Measurements from ENCODE around the gene ANGPTL2. TPM values are rescaled to one million over a fixed set of nuclear protein-coding genes. Genes with fewer than 3 reads are reported as not detected.
A peak's percentile ranks its signal among the peaks of the same experiment; 100 is the strongest.

The ANGPTL2 gene
- total and polyA plus RNA-seq, 12 donors: 16.2 to 73.5 (median 42.9) TPM

- H3K36me3 ChIP-seq: peaks cover 0 to 79% (median 21%) of the 10 kb centered on the region in 9 donors
- H3K27ac ChIP-seq: peak overlapping the region in 5 of 10 donors; percentile 10 to 57 (median 36)
- ATAC-seq: peak in 2 of 8 donors; percentile 9 to 70
These were observed 32.8 kb downstream of the ANGPTL2 start for GRCh38 chr9:127089631-127090081.

GRCh38 chr9:127088724-127089615 lies 33.5 kb downstream of the ANGPTL2 start:
- peaks cover 0 to 72% (median 21%) of the 10 kb centered on the region in 9 donors for H3K36me3 ChIP-seq
- 96 to 98% methylated on average over 27 of the region's 27 CpGs for WGBS, 2 donors
- no peaks in the 10 kb centered on the region for H3K9me3 ChIP-seq
- DNase-seq (no peak), ATAC-seq (no peak)
- peak overlapping the region in 2 of 10 donors; percentile 10 to 57 for H3K27ac ChIP-seq
- TF ChIP-seq CTCF (IDR thresholded peaks at IDR 0.05): no peak
- H3K27me3 ChIP-seq: no peaks in the 10 kb centered on the region
- intact Hi-C loops (cut with DNase I): no loop called here
- H3K4me1 ChIP-seq: peaks cover 0 to 32% (median 17%) of the 10 kb centered on the region in 9 donors
- H3K4me3 ChIP-seq: no peak overlapping the region

More at GRCh38 chr9:127089631-127090081, 32.8 kb downstream of the ANGPTL2 start:
- intact Hi-C loops (cut with DNase I): loop anchor here in 1 of 10 donors (10.0 kb wide), 1 partner anchor 105 kb away; no protein-coding TSS in a partner anchor
- Histone ChIP-seq H3K4me1 (peaks cover 0 to 30% (median 17%) of the 10 kb centered on the region in 9 donors), H3K27me3 (no peaks in the 10 kb centered on the region), H3K9me3 (no peaks in the 10 kb centered on the region), H3K4me3 (no peak overlapping the region)
- 87 to 96% methylated on average over 6 of the region's 6 CpGs for WGBS, 2 donors
- no peak for DNase-seq
- no peak for TF ChIP-seq CTCF (IDR thresholded peaks at IDR 0.05)

DNA sequence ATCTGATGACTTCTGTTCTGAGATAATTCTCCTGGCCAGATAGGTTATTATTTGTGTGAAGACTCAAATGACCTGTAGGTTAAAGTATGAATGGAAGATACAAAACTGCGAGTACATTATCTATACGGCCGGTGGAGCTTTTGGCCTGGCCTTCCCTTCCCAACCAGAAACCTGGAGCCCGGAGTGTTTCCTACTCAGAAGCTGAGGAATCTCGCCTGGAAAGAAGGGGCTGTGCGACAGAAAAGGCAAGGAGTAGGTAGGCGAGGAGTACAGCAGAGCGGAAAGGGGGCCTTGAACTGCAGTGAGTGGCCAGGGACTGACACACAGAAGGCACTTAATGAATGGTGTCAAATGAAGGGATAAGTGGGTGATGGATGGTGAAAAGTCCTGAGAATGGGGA lies 34.6 kb downstream of the ANGPTL2 start:
- ATAC-seq: no peak
- no peak for DNase-seq
- H3K4me3 ChIP-seq: no peak overlapping the region
- no peaks in the 10 kb centered on the region for H3K9me3 ChIP-seq
- no peaks in the 10 kb centered on the region for H3K27me3 ChIP-seq
- WGBS, 2 donors: 96 to 97% methylated on average over 8 of the region's 8 CpGs
- no peak for TF ChIP-seq CTCF (IDR thresholded peaks at IDR 0.05)
- peaks cover 0 to 43% (median 24%) of the 10 kb centered on the region in 9 donors for H3K4me1 ChIP-seq
- no peak overlapping the region for H3K27ac ChIP-seq
- peaks cover 0 to 61% (median 21%) of the 10 kb centered on the region in 9 donors for H3K36me3 ChIP-seq
- intact Hi-C loops (cut with DNase I): no loop called here

DNA sequence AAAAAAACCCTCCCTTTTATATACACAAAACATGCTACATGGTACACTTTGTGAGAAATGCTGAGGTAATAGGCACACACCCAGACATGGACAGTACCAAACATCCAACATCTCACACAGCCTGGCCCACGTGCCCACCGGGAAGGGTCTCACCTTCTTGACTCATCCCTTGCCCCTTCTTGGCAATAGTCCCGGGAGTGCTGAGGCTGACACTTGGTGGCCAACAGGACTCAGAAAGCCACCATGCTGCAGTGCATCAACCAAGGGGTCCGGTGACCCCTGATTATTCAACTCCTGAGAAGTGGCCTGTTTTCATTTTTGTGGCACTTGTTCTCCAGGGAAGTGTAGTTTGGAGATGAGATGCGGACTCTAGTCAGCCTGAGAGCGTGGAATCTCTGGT lies 35.0 kb downstream of the ANGPTL2 start:
- Histone ChIP-seq H3K27ac (no peak overlapping the region), H3K9me3 (no peaks in the 10 kb centered on the region), H3K4me1 (peaks cover 0 to 47% (median 29%) of the 10 kb centered on the region in 9 donors), H3K27me3 (no peaks in the 10 kb centered on the region), H3K36me3 (peaks cover 0 to 57% (median 21%) of the 10 kb centered on the region in 9 donors), H3K4me3 (no peak overlapping the region)
- 94 to 95% methylated on average over 6 of the region's 6 CpGs for WGBS, 2 donors
- intact Hi-C loops (cut with DNase I): no loop called here
- DNase-seq (no peak), ATAC-seq (no peak)
- no peak for TF ChIP-seq CTCF (IDR thresholded peaks at IDR 0.05)

Measured in heart right ventricle (tissue), 16 donors.